GM18511 (cell line): Measurements from ENCODE around the gene ERC2.
"Not testable (repeated sequence)": the region's sequence is repeated elsewhere in the genome, so short reads cannot be mapped to it uniquely, and the experiment has no call there.

Experiments used
- ATAC-seq: cut with Tn5 transposase; IDR thresholded peaks from one replicate; pipeline ENCODE4 v1.9.1; 2021; ENCODE audit warnings: mild to moderate bottlenecking, moderate library complexity; ENCODE audit not compliant: unreplicated experiment

ERC2 gene

GRCh38 chr3:56086355-56086754 lies 381.9 kb downstream of the ERC2 start:
- no peak for ATAC-seq

DNA sequence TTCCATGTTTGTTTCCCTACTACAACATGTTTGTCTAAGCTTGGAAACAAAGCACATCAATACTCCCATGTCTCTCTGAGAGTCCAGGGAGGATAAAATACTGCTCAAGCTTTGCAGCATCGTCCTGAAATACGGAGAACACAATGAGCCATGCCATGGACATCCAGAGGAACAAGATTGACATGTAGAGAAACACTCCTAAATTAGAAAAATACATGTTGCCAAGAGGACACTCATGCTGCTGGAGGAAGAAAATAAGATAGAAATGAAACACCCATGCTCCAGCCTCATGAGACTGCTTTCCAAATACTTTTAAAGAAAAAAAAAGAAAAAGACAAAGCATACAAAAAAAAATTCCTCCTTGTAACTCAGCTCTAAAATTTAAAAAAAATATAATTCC lies 387.0 kb downstream of the ERC2 start:
- no peak for ATAC-seq

DNA sequence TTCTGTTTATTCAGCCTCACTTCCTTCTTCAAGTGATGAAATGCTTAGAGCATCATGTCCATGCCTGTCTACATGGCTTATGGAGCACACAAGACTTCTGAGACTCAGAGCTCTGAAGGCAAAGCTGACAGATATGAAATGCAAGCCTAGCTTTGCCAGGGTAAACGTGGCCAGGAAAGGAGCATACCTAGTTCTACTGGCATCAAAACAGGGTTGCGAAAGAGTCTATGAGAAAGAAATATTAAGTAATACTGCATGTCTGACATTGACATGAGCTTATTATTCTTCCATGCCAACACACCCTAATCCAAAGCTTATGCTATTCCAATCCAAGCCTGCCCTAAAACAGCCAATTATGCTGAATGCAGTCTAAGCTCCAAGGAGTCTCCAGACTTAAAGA lies 391.5 kb downstream of the ERC2 start:
- no peak for ATAC-seq

- ATAC-seq = no peak
Measured at GRCh38 chr3:56075089-56075488, 393.2 kb downstream of the ERC2 start.

DNA sequence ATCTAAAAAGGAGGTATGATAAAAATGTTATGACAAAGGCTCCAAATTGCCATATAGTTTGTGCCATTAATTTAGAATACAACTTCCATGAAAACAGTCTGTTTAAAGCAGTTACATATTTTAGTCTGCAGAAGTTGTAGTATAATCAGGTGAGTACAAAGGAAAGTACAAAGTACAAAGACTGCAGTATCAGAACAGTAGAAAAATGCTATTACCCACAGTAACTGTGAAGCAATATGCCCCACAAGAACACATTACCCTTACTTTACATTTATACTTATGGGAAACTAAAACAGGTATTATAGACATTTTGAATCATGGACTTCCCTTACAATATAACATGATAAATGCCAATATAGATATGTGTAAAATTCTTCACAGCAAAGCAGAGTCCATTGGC lies 398.5 kb downstream of the ERC2 start:
- ATAC-seq = no peak

GRCh38 chr3:56066405-56066804 lies 401.9 kb downstream of the ERC2 start:
- ATAC-seq = not testable (repeated sequence)

DNA sequence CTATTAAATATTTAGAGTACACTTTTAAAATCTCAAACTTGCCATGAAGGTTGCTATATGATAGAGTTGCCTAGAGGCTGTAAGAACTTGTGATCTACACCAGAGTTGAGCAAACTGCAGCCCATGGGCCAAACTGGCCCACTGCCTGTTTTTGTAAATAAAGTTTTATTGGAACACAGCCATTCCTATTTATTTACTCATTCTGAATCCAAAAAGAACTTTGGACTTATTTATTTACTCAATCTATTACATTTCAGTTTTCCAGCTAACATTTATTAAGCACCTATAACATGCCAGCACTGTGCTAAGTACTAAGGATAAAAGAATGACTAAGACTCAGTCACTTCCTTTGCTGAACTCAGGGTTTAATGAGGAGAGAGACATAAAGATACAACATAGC lies 403.6 kb downstream of the ERC2 start:
- no peak for ATAC-seq

DNA sequence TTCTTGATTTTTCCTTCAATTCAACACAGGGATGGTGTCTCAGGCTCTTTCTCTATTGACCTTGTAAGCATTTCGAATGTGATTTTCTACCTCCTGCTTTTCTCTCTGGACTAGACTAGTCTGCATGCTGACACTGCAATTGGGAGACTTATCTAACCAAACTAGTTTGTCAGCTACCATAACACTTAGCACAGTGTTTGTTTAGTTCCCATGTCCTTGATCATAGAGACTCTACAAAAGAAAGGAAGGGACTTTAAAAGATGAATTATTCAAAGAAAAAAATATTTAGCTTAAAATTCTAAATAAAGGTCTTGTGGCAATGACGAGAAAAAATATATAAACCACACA lies 407.0 kb downstream of the ERC2 start:
- ATAC-seq = no peak

DNA sequence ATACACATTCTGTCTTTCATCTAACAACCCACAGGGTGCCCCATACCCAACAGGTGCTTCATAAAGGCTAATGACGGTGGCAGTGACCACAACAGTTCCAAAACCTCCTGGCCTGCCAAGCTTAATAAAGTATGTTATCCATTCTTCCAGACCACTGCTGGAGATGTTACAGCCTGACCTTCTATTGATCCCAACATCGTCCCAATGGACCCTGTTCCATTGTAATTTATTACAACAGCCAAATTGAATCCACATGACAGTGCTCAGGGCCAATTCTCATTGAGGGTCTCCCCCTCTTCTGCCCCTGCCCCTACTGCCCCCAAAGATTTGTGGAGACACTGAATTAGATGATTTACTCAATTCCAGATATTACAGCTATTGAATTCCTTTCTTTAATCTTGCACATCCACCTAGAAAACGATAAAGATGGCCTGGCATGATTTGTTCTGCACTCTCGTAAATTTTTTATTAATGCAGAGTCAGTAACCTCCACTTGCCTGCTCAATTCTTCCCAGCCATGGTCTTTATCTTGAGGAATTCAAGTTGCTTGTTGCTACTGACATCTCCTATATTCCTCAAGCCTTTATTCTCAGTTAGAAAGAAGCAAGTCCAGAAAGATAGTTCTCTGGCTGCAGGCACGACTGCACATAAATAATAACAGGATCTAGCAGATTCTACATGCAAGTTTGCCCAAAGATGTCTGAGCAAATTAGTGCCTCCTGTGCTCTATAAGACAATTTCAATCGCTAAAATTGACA lies 407.6 kb downstream of the ERC2 start:
- ATAC-seq = no peak

GRCh38 chr3:56059731-56060130 lies 408.5 kb downstream of the ERC2 start:
- no peak for ATAC-seq

- no peak for ATAC-seq
Measured at GRCh38 chr3:56055951-56056350, 412.3 kb downstream of the ERC2 start.

- ATAC-seq = no peak
Measured at GRCh38 chr3:56055546-56055945, 412.7 kb downstream of the ERC2 start.

DNA sequence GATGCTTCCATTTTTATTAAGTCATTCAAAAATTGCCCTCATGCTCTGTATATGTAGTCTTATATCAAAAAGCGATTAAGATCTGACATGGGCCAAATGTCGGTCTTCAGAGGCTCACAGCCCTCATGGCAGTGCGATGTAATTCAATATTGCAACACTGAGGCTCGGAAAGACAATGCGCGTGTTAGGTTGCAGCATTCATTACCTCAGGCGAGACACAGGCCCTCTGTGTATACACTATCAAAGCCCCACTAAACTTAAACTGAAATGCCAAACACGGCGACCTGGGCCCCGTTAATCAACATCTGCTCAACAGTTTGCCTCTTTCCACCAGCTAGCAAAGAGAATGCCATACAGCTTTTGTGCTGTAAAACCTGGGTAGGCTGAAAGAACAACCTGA lies 413.4 kb downstream of the ERC2 start:
- no peak for ATAC-seq

- no peak for ATAC-seq
Measured at GRCh38 chr3:56053727-56054126, 414.5 kb downstream of the ERC2 start.

GRCh38 chr3:56052188-56052587 lies 416.1 kb downstream of the ERC2 start:
- no peak for ATAC-seq

DNA sequence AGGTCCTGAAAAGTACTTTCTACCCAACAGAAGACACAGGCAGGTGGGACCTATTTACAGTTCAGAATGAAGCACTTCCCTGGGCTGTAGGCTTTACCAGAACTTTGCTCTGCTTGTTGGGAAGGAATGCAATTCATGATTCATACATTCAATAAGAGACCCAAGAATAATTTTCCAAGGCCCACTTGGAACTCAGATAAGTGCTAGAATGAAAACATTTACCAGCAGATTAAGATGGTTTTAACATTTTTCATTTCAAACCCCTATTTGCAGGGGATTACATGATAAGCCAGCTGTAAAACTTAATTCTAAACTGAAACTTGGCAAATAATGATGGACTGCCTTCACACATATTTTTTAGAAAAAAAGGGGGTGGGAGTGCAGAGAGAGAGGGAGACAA lies 417.2 kb downstream of the ERC2 start:
- ATAC-seq = no peak

DNA sequence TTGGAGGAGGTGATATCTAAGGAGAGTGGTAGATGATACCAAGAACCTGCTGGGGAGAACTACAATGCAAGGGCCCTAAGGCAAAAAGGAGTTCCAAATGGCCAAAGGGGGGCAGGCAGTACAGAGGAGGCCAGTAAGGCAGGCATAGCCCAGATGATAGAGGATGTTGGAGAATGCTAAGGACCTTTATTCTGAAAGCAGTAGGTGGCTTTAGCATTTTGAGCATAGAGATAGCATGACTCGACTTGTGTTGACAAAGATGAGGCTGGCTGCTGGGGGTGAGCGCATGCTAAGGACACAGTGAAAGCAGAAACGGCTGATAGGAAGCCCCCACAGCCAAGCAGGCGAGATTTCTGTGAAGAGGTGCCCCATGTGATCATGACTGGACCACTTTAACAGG lies 419.3 kb downstream of the ERC2 start:
- no peak for ATAC-seq

GRCh38 chr3:56048331-56048730 lies 419.9 kb downstream of the ERC2 start:
- ATAC-seq = no peak

DNA sequence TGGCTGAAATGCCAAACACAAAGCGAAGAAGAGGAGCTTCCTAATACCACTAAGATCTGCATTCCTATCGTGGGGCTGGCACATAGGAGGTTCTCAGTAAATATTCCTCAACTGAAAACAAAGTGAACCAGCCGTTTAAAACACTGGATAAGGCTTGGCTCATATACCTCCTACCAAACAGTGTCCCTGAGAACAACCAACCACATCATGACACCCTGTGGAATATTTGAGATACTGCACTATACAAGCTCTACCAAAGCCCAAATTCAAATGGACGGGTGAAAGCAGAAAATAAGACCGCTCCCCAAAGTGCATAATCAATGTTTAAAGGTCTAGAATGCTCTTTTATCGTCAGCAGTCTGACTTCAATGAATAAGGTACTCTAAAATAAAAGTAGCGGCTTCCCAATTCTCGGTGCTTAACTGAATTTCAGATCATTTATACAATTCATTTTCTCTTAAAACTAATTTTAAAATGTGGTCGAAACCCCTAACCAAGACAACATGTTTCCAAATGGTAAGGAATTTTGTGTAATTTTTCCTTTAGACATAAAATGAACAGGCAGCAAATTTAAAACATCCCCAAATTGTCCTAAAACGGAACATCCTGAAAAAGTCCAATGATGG lies 425.8 kb downstream of the ERC2 start:
- ATAC-seq = no peak

GRCh38 chr3:56025326-56025725 lies 442.9 kb downstream of the ERC2 start:
- ATAC-seq = no peak

- ATAC-seq = no peak
Measured at GRCh38 chr3:56023546-56023945, 444.7 kb downstream of the ERC2 start.

GRCh38 chr3:56022619-56023018 lies 445.6 kb downstream of the ERC2 start:
- no peak for ATAC-seq
